HG02884 (cell line): ENCODE results near the gene ACTRT2.

Experiments
- ATAC-seq: cut with Tn5 transposase; IDR thresholded peaks from one replicate; pipeline ENCODE4 v1.9.1; 2021; ENCODE audit warnings: mild to moderate bottlenecking, moderate library complexity; ENCODE audit not compliant: unreplicated experiment

Gene ACTRT2

DNA sequence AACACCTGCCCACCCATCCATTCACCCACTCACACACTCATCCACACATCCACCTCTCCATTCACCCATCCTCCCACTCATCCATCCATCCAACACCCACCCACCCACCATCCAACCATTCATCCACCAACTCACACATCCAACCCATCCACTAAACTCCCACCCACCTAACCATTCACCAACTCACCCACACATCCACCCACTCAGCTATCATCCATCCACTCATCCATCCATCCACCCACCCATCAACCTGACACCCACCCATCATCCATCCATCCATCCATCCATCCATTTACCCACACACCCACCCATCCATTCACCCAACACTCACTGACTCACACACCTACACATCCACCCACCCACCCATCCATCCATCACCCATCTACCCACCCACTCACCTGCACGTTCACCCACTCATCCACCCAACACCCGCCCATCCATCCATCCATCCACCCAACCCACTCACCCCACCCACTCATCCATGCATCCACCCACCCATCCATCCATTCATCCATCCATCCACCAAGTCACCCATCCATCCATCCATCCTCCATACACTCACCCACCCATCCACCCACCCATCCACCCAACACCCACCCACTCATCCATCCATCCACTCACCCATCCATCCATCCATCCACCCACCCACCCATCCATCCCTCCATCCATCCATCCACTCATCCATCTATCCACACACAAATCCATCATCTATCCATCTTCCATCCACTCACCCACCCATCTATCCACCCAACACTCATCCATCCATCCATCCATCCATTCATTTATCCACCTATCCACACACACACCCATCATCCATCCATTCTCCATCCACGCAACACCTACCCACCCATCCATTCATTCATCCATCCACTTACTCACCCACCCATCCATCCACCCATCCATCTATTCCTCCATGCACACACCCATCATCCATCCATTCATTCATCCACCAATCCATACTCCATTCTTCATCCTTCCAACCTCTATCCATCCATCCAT, 30.3 kb downstream of the ACTRT2 start:
- ATAC-seq: no peak

DNA sequence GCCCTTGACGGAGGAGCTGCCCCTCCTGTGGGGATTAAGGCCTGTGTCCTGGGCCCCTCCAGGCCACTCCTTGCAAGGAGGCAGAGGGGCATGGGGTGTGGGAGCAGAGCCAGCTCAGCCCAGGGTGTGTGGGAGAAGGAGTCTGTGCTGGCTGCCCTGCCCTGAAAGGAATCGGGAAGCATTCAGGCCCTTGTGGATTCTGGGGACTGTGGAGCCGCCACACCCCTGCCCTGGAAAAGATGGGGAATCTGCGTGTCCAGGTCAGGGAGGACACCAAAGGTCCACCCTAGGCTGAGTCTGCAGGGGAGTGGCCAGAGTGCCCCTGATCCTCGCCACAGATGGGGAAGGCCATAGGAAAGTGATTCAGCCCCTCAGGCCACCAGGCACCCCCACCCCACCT, 31.2 kb downstream of the ACTRT2 start:
- no peak for ATAC-seq

DNA sequence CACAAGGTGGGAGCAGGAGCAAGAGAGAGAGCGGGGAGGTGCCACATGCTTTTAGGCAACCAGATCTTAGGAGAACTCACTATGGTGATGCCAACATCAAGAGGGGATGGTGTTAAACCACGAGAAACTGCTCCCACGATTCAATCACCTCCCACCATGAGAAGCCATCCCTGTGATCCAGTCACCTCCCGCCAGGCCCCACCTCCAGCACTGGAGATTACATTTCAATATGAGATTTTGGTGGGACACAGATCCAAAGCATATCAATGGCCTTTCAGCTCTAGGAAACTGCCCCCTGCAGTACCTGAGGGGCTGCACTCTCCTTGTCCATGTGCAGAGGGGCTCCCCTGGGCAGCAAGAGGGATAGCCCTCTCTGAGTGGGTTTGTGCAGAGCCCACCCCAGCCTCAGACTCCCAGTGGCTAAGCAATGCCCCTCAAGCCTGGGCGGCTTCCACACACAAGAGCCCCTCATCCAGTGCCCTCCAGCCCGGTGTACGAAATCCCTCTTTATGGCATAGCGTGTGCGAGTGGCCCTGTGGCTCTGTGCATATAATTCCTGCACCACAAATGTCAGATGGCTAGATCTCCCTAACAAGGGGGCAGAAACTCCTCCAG, 32.2 kb downstream of the ACTRT2 start:
- no peak for ATAC-seq

DNA sequence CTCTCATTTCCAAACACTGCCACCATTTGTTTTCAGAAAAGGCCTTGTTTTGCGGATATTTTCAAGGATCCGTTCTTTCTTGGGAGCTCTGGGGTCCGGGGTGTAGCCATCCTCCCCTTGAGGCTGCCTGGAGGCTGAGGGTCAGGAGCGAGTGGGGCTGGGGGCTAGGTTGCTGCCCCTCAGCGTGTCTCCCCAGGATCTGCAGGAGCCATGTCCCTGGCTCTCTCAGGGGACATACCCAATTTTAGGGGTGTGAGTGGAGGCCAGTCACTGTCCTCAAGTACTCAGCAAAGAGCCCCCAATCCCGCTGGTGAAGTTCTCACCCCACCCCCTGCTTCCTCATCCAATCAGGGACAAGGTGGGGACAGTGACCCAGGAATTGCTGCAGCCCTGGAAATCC, 32.7 kb downstream of the ACTRT2 start:
- ATAC-seq: no peak

DNA sequence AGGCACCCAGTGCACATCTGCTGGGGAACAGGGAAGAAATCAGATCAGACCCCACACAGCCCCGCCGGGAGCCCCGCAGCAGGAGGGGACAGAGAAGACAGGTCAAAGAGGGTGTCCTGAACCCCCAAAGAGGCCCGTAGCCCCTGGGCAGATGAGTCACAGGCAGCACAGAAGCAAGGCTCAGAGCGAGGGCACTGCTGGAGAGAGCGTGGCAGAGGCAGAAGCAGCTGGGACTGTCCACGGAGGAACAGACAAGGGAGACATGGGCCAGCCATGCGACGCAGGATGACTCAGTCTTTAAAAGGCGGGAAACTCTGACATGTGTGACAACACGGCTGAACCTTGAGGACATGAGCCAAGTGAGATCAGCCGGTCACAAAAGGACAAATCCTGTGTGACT, 33.2 kb downstream of the ACTRT2 start:
- ATAC-seq: no peak

DNA sequence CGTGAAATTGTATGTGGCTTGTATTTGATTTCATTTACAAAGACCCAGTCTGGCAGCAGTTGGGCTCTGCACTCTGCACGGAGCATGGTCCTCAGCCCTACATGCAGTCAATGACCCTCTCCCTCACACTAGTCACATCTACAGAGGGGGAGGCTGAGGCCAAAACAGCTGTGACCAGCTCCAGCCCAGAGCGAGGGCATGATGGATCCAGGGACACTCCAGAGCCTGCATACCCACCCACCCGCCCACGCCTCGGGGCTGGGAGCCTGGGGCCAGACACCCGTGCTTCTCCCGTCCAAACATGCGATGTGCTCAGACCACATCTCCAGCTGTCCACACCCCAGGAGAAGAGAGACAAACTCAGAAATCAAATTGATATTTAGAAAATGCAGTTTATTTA, 33.8 kb downstream of the ACTRT2 start:
- no peak for ATAC-seq

DNA sequence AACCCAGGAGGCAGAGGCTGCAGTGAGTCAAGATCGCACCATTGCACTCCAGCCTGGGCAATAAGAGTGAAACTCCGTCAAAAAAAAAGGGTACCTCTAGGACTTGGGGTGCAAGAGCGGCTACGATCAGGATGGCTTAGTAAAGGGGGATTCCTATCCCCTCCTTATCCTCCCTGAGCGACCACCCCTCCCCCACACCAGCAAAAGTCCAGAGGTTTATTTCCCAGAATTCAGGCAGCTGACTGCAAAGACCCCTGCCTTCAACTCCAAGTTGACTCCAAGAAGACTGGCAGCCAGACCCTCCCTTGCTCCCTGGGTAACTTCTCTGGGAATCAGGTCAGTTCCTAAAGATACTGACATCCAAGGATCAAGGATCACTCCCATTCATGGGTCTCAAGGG, 35.4 kb downstream of the ACTRT2 start:
- no peak for ATAC-seq

DNA sequence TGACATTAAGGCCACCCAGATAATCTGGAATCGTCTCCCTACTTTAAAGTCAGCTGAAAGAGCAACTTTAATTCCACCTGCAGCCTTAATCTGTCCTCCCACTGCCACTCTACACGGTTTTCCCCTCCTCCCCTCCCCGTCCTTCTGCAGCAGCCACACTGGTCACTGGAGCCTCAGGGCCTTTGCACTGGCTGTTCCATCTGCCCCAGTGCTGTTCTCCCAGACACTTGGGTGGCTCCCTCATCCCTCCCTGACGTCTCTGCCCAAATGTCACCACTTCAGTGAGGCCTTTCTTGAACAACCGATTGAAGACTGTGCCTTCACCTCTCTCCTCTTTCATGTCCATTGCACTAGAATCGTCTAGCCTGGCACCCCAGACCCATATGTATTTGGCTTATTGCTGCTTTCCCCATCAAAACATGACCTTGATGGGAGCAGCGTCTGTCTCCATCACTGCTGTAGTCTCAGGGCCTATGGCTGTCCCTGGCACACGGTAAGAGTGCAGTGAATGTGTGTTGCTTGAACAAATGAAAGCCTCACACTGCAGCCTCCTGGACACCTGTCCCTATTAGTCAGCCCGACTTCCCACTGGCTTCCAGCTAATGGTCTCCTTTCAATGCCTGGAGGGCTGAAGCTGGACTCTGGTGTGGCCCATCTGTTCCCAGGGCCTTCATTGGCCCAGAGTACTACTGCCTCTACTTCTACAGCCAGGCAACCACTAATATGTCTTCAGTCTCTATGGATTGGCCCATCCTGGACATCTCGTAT, 37.2 kb downstream of the ACTRT2 start:
- no peak for ATAC-seq

DNA sequence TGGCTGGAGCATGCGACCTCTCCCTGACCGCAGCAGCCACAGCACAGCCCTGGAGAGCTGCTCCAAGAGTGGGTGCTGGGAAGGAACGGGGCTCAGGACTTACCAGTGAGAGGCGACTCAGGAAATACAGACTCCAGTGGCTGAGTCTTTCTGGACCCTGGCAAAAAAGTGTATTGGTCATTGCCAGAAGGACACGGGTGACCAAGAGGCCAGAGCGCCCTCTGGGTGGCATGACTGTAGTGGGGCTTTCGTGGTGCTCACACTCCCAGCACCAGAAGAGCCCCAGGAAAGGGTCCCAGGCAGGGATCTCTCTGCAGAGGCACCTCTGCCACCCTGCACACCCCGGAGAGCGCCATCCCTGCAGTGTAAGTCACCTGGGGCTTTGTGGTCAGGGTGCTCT, 38.9 kb downstream of the ACTRT2 start:
- no peak for ATAC-seq

DNA sequence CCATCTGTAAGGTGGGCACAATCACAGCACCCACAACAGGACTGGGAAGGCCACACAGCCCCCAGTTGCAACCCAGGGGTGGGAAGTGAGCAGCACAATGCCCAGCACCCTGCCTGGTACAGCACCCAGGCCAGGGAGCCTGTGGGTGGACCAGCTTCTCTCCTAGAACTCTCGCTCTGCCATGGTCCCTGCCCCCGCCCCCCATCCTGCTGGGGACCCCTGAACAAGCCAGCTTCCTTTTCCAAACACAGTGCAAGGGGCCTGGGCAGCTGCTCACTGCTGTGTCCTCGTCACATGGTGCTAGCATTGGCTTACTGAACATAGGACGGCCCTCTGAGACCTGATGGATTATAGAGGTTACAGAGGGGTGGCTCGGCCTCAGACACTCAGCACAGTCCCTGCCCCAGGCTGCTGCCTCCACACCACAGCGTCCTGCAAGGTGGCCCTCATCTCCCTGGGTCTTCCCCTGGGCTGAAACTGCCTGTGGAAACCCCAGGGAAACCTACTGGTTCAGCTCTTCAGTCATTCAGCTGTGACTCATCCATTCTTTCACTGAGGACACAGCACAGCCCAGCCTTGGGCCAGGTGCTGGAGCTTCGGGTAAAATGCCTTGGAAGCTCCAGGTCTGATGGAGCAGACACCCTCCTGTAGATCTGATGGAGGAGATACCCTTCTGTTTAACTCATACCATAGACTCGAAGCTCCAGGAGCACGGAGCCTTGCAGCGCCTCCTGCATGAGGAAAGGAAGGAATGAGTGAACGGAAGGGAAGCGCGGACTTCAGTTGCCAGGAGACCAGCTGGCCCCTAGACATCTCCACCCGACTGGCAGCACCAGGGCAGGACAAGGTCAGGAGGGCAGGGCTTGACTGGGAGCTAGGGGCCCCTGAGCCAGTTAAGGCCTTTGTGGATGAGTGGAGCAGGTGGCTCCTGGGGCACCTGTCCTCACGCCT, 39.6 kb downstream of the ACTRT2 start:
- ATAC-seq: no peak

DNA sequence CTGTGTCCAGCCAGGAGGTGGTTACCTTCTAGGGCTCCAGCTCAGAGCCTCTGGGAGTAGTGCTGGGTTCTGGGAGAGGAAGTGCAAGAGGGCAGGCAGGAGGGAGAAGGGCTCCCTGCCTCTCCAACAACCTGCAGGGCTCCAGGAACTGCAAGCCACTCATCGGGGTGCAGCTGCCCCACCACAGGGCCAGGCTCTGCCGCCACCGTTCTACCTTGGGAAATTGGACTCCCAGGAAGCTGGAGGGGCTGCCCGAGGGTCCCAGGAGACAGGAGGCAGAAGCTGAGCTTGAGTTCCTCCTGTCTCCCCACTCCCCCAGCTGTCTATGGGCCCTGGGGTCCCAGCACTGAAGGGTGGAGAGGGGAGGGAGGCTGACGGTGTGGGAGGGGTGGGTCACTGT, 40.3 kb downstream of the ACTRT2 start:
- no peak for ATAC-seq

DNA sequence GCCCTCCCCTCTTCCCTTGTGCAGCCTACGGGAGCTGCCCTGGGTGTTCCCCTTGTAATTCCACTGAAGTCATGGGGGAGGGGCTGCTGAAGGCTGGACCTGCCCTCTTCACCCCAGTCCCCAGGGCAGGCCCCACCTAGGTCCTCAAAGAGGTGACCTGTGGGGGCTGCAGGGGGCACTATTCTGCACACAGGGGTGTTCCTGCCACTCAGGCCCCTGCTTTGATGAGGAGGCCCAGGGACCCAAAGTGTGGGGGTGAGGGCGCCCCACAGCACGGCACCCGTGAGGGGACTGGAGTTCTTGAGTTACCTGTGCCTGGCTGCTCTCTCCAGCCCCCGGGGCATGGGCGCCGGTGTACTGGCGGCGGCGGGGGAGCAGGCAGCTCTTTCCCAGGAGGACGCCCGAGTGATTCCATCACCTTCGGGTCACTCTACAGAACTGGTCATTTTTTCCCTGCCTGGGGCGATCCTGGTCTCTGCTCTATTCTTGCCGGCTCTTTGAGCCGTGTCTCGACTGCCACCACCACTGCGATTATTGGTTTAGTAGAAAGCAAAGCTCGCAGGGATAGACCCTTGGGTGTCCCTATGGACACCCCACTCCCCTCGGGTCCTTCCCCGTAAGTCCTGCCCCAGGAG, 40.8 kb downstream of the ACTRT2 start:
- no peak for ATAC-seq

DNA sequence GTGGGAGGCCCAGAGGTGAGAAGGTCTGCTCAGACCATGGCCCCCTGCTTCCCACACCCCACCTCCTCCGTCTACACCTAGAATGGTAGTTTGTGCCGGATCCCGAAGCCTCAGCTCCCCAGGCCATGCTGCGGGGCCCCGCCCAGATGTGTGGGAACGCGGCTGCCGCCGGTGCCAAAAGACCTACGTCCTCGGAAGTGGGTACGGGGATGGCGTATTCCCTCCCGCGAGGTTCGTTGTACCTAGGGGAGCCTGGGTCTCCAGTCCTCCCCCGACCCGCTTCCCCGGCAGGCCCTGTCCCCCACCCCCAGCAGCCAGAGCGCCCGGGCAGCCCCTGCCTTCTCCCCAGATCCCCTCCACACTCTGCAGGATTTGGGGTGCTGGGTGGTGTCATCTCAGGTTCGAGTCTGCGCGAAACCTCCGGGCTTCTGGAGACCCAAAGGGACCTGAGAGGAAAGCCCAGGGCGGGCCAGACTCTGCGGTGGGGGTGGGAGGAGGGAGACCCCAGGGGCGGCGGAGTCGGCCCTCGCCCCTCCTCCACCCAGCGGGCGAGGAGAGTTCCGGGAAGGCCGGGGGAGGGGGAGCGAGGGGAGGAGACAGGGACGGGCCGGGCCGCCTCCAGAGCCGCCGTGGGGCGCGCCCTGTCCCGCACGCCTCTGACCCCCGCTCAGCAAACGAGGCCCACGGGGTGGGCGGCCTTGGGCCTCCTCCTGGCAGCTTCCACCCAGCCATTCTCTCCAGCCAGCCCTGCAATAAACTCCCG, 41.5 kb downstream of the ACTRT2 start:
- ATAC-seq: no peak

DNA sequence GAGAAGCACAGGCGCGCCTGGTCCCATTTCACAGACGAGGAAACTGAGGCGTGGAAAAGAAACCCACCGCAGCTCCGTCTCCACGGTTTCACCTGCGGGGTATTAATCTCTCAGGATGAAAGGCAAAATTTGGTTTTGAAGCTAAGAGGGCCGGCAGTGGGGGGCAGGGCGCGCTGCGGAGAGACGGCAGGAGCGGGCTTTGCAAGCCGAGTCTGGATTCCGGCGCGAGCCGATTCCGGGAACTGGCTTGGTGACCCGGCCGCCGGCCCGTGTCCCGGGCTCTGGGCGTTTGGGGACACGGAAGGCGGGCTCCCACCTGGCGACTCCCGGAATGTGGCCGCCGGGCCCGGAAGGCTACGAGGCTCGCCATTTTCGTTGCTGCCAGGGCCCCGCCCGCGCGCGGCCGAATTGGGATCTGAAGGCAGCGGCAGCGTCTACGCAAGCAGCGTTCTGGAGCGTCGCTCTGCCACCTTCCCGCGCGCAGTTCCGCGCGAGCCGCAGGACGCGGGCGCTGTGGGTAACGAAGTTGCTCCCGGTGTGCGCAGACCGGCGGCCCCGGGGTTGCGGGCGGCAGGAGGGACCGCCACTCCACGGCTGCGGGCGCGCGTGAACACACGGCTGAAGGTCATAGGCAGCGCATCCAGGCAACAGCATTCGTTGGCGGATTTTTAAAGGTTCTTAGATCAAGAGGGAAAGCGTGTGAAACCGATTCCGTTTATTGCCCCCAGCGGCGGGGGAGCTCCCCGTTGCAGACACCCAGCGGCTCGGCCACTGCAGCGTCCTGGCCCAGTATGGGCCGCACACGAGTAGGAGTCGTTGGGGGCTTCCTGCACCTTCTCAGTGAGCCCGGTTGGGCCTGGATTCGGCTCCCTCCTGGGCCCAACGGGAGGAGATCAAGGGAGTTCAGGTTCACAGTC, 42.4 kb downstream of the ACTRT2 start:
- ATAC-seq: no peak

DNA sequence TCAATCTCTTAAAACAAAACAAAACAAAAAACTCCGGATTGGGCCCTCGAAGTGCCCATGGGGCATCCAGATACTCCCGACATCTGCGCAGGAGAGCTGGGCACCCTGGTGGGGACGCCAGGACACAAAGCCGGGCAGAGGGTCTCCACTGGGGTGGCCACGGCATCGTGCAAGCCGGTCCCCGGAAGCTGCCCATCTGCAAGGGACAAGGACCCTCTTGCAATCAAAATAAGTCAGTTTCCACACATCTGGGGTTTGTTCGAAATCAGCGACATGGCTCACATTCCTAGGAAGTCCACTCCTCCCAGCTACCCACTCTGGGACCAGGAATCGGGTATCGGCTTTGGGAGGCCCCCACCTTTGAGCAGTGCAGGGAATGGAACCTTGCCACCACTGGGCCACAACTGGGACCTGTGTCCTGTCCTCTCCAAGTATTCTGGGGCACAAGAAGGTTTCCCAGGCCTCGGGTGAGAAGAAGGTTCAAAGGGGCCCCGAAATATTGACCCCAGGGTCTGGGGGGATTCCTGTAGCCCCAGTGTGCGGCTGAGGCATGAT, 43.1 kb downstream of the ACTRT2 start:
- no peak for ATAC-seq

DNA sequence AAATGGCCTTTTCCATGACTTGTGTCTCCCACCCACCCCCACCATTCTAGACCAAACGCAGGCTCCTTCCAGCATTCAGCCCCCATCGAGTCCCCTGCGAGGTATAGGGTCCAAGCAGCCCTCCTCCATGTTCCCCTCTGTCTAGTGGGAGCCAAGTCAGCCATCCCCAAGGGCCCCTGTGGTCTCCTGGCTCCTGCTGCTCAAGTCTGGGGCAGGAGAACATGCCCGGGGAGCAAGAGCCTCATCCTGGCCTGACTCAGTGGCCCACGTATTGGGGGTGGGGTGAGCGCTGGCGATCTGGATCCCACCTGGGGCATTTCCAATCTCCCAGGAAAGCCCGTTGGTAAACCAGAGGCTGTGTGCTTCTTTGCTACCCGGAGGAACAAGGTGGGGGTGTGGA, 43.6 kb downstream of the ACTRT2 start:
- ATAC-seq: no peak

DNA sequence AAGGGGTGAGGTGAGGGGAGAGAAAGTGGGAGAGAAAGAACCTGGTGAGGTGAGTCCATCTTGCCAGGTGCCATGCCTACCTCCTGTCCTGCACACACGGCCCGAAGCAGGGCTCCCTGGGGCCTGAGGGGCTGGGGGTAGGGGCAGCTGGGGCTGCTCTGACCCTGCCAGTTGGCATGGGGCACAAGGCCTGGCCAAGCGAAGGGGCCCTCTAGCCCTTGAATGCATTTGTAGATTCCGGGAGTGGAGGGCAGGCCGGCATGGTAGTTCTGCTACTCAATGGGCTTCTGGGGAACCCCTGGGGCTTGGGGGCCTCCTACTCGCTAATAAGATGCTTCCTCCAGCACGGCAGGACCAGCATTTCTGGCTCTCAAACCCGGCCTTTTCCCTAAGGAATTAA, 44.1 kb downstream of the ACTRT2 start:
- no peak for ATAC-seq

DNA sequence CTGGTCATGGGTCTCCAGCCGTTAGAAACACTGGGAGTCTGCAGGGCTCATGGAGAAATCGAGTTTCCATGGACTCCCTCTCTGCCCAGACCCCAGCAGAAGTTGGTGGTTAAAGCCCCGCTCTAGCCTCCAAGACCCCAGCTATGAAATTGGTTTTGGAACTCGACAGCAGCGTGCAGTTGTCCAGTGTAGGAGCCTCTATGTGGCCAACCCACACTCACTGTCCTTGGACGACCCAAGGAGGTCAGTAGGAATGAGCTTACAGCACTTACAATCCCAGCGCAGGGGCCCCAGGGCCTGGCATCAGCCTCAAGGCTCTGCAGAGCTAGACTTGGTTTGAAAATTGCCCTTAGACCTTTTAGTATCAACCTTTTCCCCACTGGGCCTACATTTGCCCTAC, 44.5 kb downstream of the ACTRT2 start:
- no peak for ATAC-seq
